ENCODE data around the gene PIP5KL1.

GRCh38 chr9:127905788-127906191, 24.8 kb downstream of the PIP5KL1 start:
- TF ChIP-seq EP300 (IDR thresholded peaks at IDR 0.05; ENCODE audit: borderline replicate concordance): no peak
- no peak for TF ChIP-seq FOXM1 (IDR thresholded peaks at IDR 0.05; ENCODE audit: borderline replicate concordance, low read depth)
- no peak for TF ChIP-seq TAF1 (IDR thresholded peaks at IDR 0.05; ENCODE audit: low read depth)
- no peak for TF ChIP-seq USF1 (IDR thresholded peaks at IDR 0.05)
- TF ChIP-seq RAD21 (IDR thresholded peaks at IDR 0.05; ENCODE audit: low read depth): no peak
- TF ChIP-seq YY1 (IDR thresholded peaks at IDR 0.05; ENCODE audit: low read depth): no peak
